AG09319 (cell line): ENCODE measurements around the gene CLIP2.

Experiments used
- DNase-seq: peaks from one replicate; pipeline ENCODE4 v3.0.0-alpha.2; 2010; ENCODE audit warnings: low read depth; ENCODE audit errors: extremely low read depth
- CTCF ChIP-seq: IDR thresholded peaks from 2 replicates; pipeline ENCODE4 v1.5.1; 2011; ENCODE audit warnings: low read depth, mild to moderate bottlenecking, inconsistent platforms, low read length, moderate library complexity

Gene CLIP2

GRCh38 chr7:74449144-74449543, 159.9 kb downstream of the CLIP2 start:
- no peak for TF ChIP-seq CTCF
- DNase-seq: no peak

- peak; percentile 86 for TF ChIP-seq CTCF
Observed at GRCh38 chr7:74449809-74450397, 160.7 kb downstream of the CLIP2 start.

GRCh38 chr7:74452748-74453321, 163.6 kb downstream of the CLIP2 start:
- DNase-seq: no peak
- no peak for TF ChIP-seq CTCF

More at GRCh38 chr7:74449809-74450397, 160.7 kb downstream of the CLIP2 start:
- no peak for DNase-seq

- DNase-seq: peak; percentile 52
- no peak for TF ChIP-seq CTCF
Observed at GRCh38 chr7:74453322-74454011, 164.3 kb downstream of the CLIP2 start, which contains the start of gene GTF2IRD1. Gene GTF2IRD1, plus strand, starts transcription at chr7:74453906. Its CDS starts 54,175 bp downstream, at chr7:74508081.

GRCh38 chr7:74454021-74454924, 165.1 kb downstream of the CLIP2 start:
- DNase-seq: no peak
- no peak for TF ChIP-seq CTCF

- no peak for DNase-seq
- no peak for TF ChIP-seq CTCF
Observed at GRCh38 chr7:74454925-74455288, 165.7 kb downstream of the CLIP2 start.
